GM10248 (cell line): Measurements from ENCODE around the gene CAMK2D.

Experiments
- CTCF ChIA-PET: fragments of 300-600 bp; sonication (Branson Sonifier 250); formaldehyde crosslinking; extraction: SDS; loops from one replicate; lab custom pipeline; 2021; ENCODE audit warnings: antibody characterized with exemption; lab: Yijun Ruan, JAX
- POLR2A ChIA-PET: fragments of 350-650 bp; sonication (Branson Sonifier 250); formaldehyde crosslinking; extraction: SDS; loops from one replicate; lab custom pipeline; 2020; ENCODE audit warnings: antibody characterized with exemption; lab: Yijun Ruan, JAX
- DNase-seq: peaks from one replicate; pipeline ENCODE4 v3.0.0; 2012; ENCODE audit errors: extremely low spot score
- TF ChIP-seq, protein P1 (sequence below): IDR thresholded peaks from 2 replicates; pipeline ENCODE4 v1.5.1; 2012; ENCODE audit warnings: mild to moderate bottlenecking, low read depth; ENCODE audit errors: extremely low read depth, missing control alignments, control extremely low read depth

CAMK2D gene

GRCh38 chr4:113547487-113548042, 214.0 kb downstream of the CAMK2D start:
- CTCF ChIA-PET, result interaction anchor here (0.6 to 7.3 kb wide), 50 partner anchors 8 to 524 kb away, joined by 3 to 67 read pairs (median 4); no protein-coding TSS in a partner anchor
- POLR2A ChIA-PET, result no interaction called here

GRCh38 chr4:113541933-113542332, 219.6 kb downstream of the CAMK2D start:
- POLR2A ChIA-PET, result no interaction called here
- CTCF ChIA-PET, result interaction anchor here (0.7 kb wide), 1 partner anchor 9 kb away, joined by 5 read pairs; no protein-coding TSS in a partner anchor
- no peak for DNase-seq
- TF ChIP-seq, protein P1, sequence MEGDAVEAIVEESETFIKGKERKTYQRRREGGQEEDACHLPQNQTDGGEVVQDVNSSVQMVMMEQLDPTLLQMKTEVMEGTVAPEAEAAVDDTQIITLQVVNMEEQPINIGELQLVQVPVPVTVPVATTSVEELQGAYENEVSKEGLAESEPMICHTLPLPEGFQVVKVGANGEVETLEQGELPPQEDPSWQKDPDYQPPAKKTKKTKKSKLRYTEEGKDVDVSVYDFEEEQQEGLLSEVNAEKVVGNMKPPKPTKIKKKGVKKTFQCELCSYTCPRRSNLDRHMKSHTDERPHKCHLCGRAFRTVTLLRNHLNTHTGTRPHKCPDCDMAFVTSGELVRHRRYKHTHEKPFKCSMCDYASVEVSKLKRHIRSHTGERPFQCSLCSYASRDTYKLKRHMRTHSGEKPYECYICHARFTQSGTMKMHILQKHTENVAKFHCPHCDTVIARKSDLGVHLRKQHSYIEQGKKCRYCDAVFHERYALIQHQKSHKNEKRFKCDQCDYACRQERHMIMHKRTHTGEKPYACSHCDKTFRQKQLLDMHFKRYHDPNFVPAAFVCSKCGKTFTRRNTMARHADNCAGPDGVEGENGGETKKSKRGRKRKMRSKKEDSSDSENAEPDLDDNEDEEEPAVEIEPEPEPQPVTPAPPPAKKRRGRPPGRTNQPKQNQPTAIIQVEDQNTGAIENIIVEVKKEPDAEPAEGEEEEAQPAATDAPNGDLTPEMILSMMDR, result no peak

More at GRCh38 chr4:113547487-113548042, 214.0 kb downstream of the CAMK2D start:
- TF ChIP-seq, protein P1, result peak; percentile 88
- DNase-seq, result peak; percentile 75

DNA sequence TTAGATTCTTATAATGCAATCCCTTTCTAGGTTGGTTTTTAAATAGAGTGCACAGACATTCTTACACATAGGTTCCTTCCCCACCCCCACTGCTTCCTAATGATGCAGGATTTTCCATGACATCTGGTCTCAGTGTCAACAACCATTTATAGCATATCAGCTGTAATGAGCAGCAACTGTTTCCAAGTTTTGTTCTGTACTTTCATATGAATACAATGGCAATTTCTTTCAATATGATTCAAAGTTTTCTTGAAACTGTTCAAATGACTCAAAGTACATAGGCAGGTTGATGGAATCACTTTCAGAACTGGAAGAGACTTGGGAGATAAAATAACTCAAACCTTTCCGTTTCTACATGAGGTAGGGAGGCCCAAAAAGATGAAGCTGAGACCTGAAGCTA, 220.7 kb downstream of the CAMK2D start:
- TF ChIP-seq, protein P1, result no peak
- DNase-seq, result no peak
- POLR2A ChIA-PET, result no interaction called here
- CTCF ChIA-PET, result interaction anchor here (1.3 to 2.3 kb wide), 6 partner anchors 9 to 21 kb away, joined by 3 to 9 read pairs (median 4); no protein-coding TSS in a partner anchor

- CTCF ChIA-PET, result interaction anchor here (0.7 to 2.3 kb wide), 6 partner anchors 9 to 144 kb away, joined by 3 to 10 read pairs (median 4); no protein-coding TSS in a partner anchor
- TF ChIP-seq, protein P1, result no peak
- POLR2A ChIA-PET, result no interaction called here
- DNase-seq, result peak; percentile 8
Measured at GRCh38 chr4:113539408-113539807, 222.1 kb downstream of the CAMK2D start.

GRCh38 chr4:113537628-113538027, 223.9 kb downstream of the CAMK2D start:
- TF ChIP-seq, protein P1, result no peak
- POLR2A ChIA-PET, result no interaction called here
- CTCF ChIA-PET, result no interaction called here
- no peak for DNase-seq

DNA sequence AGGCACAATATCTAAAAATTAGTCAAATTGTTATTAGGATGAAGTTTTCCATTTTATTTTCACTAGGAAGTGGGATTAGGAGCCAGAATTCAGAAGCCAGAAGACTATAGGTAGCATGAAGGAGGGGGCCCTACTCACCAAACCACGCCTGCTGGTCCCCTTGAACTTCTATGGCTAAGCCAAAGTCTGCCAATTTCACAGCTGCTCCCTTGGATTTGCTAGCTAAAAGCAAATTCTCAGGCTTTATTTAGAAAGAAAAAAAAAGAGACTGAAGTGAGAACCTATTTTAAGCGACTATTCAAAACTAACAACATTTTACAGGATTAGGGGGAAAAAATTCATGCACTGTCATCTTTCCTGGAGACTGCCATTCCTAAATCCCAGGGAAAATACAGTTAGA, 224.3 kb downstream of the CAMK2D start:
- ChIA-PET CTCF (no interaction called here), POLR2A (no interaction called here)
- TF ChIP-seq, protein P1, result no peak
- DNase-seq, result no peak

- no peak for DNase-seq
- POLR2A ChIA-PET, result no interaction called here
- TF ChIP-seq, protein P1, result no peak
- CTCF ChIA-PET, result interaction anchor here (1.0 to 3.0 kb wide), 4 partner anchors 9 to 25 kb away, joined by 3 to 28 read pairs (median 4); no protein-coding TSS in a partner anchor
Measured at GRCh38 chr4:113534711-113535110, 226.8 kb downstream of the CAMK2D start.
